HG03342 (cell line): Measurements from ENCODE around the gene GRAPL.
"Not testable (repeated sequence)": the region's sequence is repeated elsewhere in the genome, so short reads cannot be mapped to it uniquely, and the experiment has no call there.

ENCODE experiments used
- ATAC-seq: cut with Tn5 transposase; IDR thresholded peaks from one replicate; pipeline ENCODE4 v1.9.1; 2021; ENCODE audit warnings: mild to moderate bottlenecking, moderate library complexity; ENCODE audit not compliant: unreplicated experiment

The GRAPL gene

GRCh38 chr17:19136138-19136537 is 8.7 kb downstream of the GRAPL start:
- ATAC-seq: not testable (repeated sequence)

GRCh38 chr17:19136605-19137004 is 9.2 kb downstream of the GRAPL start:
- not testable (repeated sequence) for ATAC-seq

GRCh38 chr17:19137959-19138358 is 10.6 kb downstream of the GRAPL start:
- not testable (repeated sequence) for ATAC-seq

DNA sequence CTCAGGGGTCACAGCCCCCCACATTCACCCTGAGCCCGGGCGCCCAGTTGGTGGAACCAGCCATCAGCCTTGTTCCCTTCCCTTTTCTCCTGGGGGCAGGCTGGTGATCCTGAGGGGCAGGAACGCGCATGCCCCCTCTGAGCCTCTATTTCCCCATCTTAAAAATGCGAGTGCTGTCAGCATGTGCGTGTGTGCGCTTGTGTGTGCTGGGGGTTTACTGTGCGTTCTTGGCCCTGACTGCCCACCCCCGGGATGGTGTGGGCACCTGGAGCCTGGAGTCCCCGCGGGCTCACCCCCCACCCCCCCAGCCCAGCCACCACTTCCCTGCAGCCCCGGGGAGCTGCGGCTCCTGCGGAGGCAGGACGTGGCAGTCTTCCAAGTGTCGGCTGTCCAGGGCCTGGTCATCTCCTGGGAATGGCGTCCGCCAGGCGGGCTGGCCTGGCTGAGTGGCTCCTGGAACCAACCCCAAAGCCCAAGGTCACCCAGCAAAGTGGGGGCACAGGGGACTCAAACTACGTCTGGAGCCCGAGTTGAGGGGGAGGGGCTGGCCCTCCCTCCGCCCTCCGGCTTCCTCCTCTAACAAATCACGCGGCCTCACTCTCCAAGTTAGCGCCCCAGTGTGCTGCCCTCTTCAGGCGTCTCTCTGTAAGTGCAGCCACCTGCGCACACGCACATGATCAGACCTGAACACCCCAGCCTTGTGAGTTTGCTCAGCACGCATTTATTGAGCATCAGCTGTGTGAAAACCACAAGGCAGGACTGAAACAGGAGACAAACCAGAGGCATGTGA is 14.2 kb downstream of the GRAPL start:
- ATAC-seq: not testable (repeated sequence)

- ATAC-seq: not testable (repeated sequence)
Observed at GRCh38 chr17:19142419-19142818, 15.0 kb downstream of the GRAPL start.

- not testable (repeated sequence) for ATAC-seq
Observed at GRCh38 chr17:19143097-19143777, 15.8 kb downstream of the GRAPL start.

GRCh38 chr17:19144373-19144772 is 17.0 kb downstream of the GRAPL start:
- ATAC-seq: not testable (repeated sequence)

- not testable (repeated sequence) for ATAC-seq
Observed at GRCh38 chr17:19145471-19145870, 18.1 kb downstream of the GRAPL start.

DNA sequence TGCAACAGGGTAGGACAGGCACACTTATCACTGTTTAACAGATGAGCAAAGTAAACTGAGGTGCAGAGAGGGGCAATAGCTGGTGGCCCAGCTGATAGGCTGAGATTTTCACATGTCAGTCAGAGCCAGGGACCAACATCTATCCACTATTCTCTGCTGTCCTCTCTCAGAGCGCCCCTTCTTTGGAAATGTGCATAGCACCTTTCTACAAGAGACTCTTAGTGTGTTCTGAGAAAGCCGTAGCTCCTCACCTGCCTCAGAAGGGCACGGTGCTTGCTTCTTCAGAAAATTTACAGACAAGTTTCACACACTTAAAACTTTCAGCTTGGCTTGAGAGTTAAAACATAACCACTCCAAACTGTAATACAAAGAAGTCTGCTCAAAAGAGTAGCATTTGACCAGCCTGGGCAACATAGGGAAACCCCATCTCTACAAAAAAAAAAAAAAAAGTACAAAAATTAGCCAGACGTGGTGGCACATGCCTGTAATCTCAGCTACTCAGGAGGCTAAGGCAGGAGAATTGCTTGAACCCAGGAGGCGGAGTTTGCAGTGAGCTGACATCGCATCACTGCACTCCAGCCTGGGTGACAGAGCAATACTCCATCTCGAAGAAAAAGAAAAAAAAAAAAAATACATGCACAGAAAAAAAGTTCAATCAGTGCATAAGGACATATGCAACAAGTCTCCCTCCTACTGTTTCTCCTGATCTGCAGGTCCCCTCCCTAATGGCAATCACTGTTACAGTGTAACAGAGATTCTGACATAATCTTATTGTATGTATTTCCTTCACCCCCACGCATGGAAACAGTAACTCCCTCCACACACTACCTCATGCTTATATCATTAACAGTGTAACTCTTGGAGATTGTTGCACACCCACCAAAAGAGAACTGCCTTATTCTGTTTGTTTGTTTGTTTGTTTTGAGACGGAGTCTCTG is 23.6 kb downstream of the GRAPL start:
- ATAC-seq: not testable (repeated sequence)

DNA sequence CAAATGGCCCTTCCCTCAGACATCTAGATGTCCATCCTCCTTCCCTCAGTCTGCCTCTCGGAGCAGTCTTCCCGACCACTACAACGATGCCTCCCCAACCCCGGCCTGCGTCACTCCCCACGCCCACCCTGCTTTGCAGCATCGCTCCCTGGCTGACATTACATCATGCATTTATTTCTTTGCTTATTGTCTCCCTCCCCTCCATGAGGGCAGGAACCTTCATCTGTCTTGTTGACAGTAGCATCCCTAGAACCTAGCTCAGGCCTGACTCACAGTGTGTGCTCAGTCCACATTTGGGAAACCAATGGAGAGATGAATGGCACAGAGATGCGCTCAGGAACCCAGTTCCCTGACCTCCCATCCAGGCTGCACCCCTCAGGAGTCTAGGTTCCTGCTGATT is 30.2 kb downstream of the GRAPL start:
- ATAC-seq: not testable (repeated sequence)

DNA sequence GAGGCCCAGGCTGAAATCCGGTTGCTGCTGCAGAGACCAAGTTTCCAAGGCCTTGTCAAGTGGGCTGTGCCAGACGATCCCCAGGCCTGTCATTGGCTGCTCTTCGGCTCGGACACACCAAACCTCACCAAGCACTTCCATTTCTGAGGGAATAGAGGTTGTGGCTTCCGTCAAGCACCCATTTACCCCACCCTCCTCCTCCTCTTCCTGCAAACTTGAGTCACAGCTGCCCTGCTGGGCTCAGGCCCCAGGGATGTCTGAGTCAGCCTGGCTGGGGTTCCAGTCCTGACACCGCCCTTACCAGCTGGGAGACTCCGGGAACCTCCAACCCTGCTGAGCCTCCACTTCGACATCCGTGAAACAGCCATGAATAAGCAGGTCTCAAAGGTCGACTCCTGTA is 31.1 kb downstream of the GRAPL start:
- not testable (repeated sequence) for ATAC-seq

- ATAC-seq: not testable (repeated sequence)
Observed at GRCh38 chr17:19158938-19159337, 31.5 kb downstream of the GRAPL start.

DNA sequence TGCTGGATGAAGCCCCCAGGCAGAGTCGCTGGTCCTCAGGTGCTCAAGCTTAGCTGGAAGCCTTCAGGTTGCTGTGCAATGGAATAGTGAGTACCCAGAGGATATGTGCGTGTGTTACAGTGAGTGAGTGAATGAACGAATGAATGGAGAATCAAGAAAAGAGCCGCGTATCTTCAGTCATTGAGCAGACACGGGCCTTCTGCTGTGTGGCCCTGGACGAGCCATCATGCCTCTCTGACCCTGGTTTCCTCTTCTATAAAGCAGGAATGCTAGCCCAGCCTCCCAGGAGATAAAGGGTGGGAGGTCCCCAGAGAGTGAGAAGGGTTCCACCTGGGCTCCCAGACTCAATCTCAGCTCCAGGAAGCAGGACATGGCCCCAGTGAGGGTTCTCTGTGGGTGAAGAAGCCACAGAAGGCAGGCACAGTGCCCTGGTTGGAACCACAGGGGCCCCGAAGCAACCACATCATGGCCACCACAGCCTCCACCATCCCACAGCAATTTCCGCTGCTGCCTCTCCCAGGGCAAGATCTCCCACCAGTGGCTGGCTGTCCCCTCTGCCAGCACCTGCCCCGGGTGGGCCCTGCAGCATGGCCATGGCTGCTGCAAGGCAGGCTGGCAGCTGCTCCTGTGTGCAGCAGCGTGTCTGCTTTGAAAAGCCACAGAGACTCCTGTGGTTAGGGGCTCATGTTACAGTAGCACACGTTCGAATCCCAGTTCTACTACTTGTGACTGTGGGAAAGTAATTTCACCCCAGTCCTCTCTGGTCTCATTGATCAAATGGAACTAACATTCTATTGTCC is 34.1 kb downstream of the GRAPL start:
- not testable (repeated sequence) for ATAC-seq

- ATAC-seq: not testable (repeated sequence)
Observed at GRCh38 chr17:19162384-19163216, 35.2 kb downstream of the GRAPL start.

DNA sequence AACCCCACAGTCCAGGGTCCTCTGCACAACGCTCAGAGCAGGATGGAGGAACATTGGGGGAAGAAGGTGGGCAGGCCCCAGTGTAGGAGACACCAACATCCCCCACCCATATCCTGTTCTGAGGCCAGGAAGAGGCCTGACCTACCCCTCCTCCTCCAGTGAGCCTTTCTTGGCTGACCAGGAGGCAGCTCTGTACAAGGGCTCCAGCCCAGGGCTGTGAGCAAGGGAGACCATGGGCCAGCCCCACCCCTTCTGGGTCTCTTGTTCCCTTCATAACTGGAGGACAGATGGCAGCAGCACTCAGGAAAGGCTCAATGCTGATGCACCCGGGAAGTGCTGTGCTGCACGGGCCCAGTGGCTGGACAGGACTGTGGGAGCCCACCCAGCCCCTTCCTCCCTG is 47.0 kb downstream of the GRAPL start:
- not testable (repeated sequence) for ATAC-seq

- not testable (repeated sequence) for ATAC-seq
Observed at GRCh38 chr17:19175410-19175809, 48.0 kb downstream of the GRAPL start.

GRCh38 chr17:19181040-19181875 is 53.9 kb downstream of the GRAPL start:
- ATAC-seq: peak; percentile 88
